ENCODE data around the gene OTOG. TPM values are rescaled to one million over a fixed set of nuclear protein-coding genes. Genes with fewer than 3 reads are reported as not detected.

Gene OTOG
- total and polyA plus RNA-seq, 4 donors, result 0.11 TPM; not detected in 3

GRCh38 chr11:17636721-17637120 lies 89.7 kb downstream of the OTOG start:
- Histone ChIP-seq H3K36me3 (ENCODE audit: control insufficient read depth in 4 of 4, insufficient read depth in 4 of 4, low read length in 4 of 4) (no peaks in the 10 kb centered on the region), H3K4me1 (ENCODE audit: control insufficient read depth in 5 of 5, insufficient read depth in 5 of 5, low read length in 5 of 5) (no peaks in the 10 kb centered on the region), H3K27ac (ENCODE audit: low read depth in 1 of 2, low read length in 1 of 2) (no peak overlapping the region), H3K9me3 (ENCODE audit: control insufficient read depth in 4 of 4, insufficient read depth in 3 of 4, low read length in 3 of 4) (no peaks in the 10 kb centered on the region), H3K4me3 (no peak overlapping the region), H3K27me3 (ENCODE audit: control insufficient read depth in 3 of 3, insufficient read depth in 3 of 3, low read length in 2 of 3) (no peaks in the 10 kb centered on the region), H3K9ac (ENCODE audit: insufficient read depth in 1 of 2, low read length in 2 of 2) (no peak overlapping the region)
- DNase-seq (no peak), ATAC-seq (ENCODE audit: insufficient read depth, low FRiP score) (no peak)
- 82 to 85% methylated on average over 5 of the region's 5 CpGs for WGBS, 2 donors
- no peak for TF ChIP-seq CTCF (IDR thresholded peaks at IDR 0.05; ENCODE audit: control extremely low read depth, extremely low read depth)

GRCh38 chr11:17637901-17638300 lies 90.8 kb downstream of the OTOG start:
- Histone ChIP-seq H3K4me3 (no peak overlapping the region), H3K27ac (ENCODE audit: low read depth in 1 of 2, low read length in 1 of 2) (no peak overlapping the region), H3K4me1 (ENCODE audit: control insufficient read depth in 5 of 5, insufficient read depth in 5 of 5, low read length in 5 of 5) (no peaks in the 10 kb centered on the region), H3K9ac (ENCODE audit: insufficient read depth in 1 of 2, low read length in 2 of 2) (no peak overlapping the region), H3K9me3 (ENCODE audit: control insufficient read depth in 4 of 4, insufficient read depth in 3 of 4, low read length in 3 of 4) (no peaks in the 10 kb centered on the region), H3K36me3 (ENCODE audit: control insufficient read depth in 4 of 4, insufficient read depth in 4 of 4, low read length in 4 of 4) (no peaks in the 10 kb centered on the region), H3K27me3 (ENCODE audit: control insufficient read depth in 3 of 3, insufficient read depth in 3 of 3, low read length in 2 of 3) (no peaks in the 10 kb centered on the region)
- ATAC-seq (ENCODE audit: insufficient read depth, low FRiP score), result no peak
- WGBS, 2 donors, result 72 to 75% methylated on average over 4 of the region's 4 CpGs
- DNase-seq, result no peak
- no peak for TF ChIP-seq CTCF (IDR thresholded peaks at IDR 0.05; ENCODE audit: control extremely low read depth, extremely low read depth)

GRCh38 chr11:17638311-17638710 lies 91.3 kb downstream of the OTOG start:
- no peak for DNase-seq
- Histone ChIP-seq H3K9ac (ENCODE audit: insufficient read depth in 1 of 2, low read length in 2 of 2) (no peak overlapping the region), H3K4me3 (no peak overlapping the region), H3K4me1 (ENCODE audit: control insufficient read depth in 5 of 5, insufficient read depth in 5 of 5, low read length in 5 of 5) (no peaks in the 10 kb centered on the region), H3K9me3 (ENCODE audit: control insufficient read depth in 4 of 4, insufficient read depth in 3 of 4, low read length in 3 of 4) (no peaks in the 10 kb centered on the region), H3K27me3 (ENCODE audit: control insufficient read depth in 3 of 3, insufficient read depth in 3 of 3, low read length in 2 of 3) (no peaks in the 10 kb centered on the region), H3K36me3 (ENCODE audit: control insufficient read depth in 4 of 4, insufficient read depth in 4 of 4, low read length in 4 of 4) (no peaks in the 10 kb centered on the region), H3K27ac (ENCODE audit: low read depth in 1 of 2, low read length in 1 of 2) (no peak overlapping the region)
- 77 to 88% methylated on average over 9 of the region's 9 CpGs for WGBS, 2 donors
- no peak for TF ChIP-seq CTCF (IDR thresholded peaks at IDR 0.05; ENCODE audit: control extremely low read depth, extremely low read depth)
- ATAC-seq (ENCODE audit: insufficient read depth, low FRiP score), result no peak

GRCh38 chr11:17639091-17639490 lies 92.0 kb downstream of the OTOG start:
- H3K4me3 ChIP-seq, result no peak overlapping the region
- H3K9ac ChIP-seq (ENCODE audit: insufficient read depth in 1 of 2, low read length in 2 of 2), result no peak overlapping the region
- H3K9me3 ChIP-seq (ENCODE audit: control insufficient read depth in 4 of 4, insufficient read depth in 3 of 4, low read length in 3 of 4), result no peaks in the 10 kb centered on the region
- H3K36me3 ChIP-seq (ENCODE audit: control insufficient read depth in 4 of 4, insufficient read depth in 4 of 4, low read length in 4 of 4), result no peaks in the 10 kb centered on the region
- no peaks in the 10 kb centered on the region for H3K4me1 ChIP-seq (ENCODE audit: control insufficient read depth in 5 of 5, insufficient read depth in 5 of 5, low read length in 5 of 5)
- ATAC-seq (ENCODE audit: insufficient read depth, low FRiP score) (no peak), DNase-seq (no peak)
- 88 to 89% methylated on average over 4 of the region's 4 CpGs for WGBS, 2 donors
- H3K27ac ChIP-seq (ENCODE audit: low read depth in 1 of 2, low read length in 1 of 2), result no peak overlapping the region
- no peaks in the 10 kb centered on the region for H3K27me3 ChIP-seq (ENCODE audit: control insufficient read depth in 3 of 3, insufficient read depth in 3 of 3, low read length in 2 of 3)
- TF ChIP-seq CTCF (IDR thresholded peaks at IDR 0.05; ENCODE audit: control extremely low read depth, extremely low read depth), result no peak
